SJCRH30 (cell line): ENCODE data around the gene CACNA1D. TPM values are rescaled to one million over a fixed set of nuclear protein-coding genes. Genes with fewer than 3 reads are reported as not detected.
A peak's percentile ranks its signal among the peaks of the same experiment; 100 is the strongest.

Experiments used
- DNase-seq, 2 experiments: peaks; one replicate each; pipeline ENCODE4 v3.0.0-alpha.2; 2015 to 2020
- H3K27ac ChIP-seq: fragments of 250-450 bp; sonication (Bioruptor Pico); 2 replicates; pipeline ENCODE4 v1.5.1; 2020; ENCODE audit warnings: mild to moderate bottlenecking, moderate library complexity
- H3K27me3 ChIP-seq: fragments of 250-450 bp; sonication (Bioruptor Pico); 2 replicates; pipeline ENCODE4 v1.5.1; 2020; ENCODE audit warnings: mild to moderate bottlenecking, moderate library complexity
- H3K36me3 ChIP-seq: fragments of 250-450 bp; sonication (Bioruptor Pico); 2 replicates; pipeline ENCODE4 v1.5.1; 2020; ENCODE audit warnings: mild to moderate bottlenecking, moderate library complexity
- H3K4me1 ChIP-seq: fragments of 250-450 bp; sonication (Bioruptor Pico); 2 replicates; pipeline ENCODE4 v1.5.1; 2020; ENCODE audit warnings: mild to moderate bottlenecking, moderate library complexity
- H3K4me3 ChIP-seq: fragments of 250-450 bp; sonication (Bioruptor Pico); 2 replicates; pipeline ENCODE4 v1.5.1; 2020; ENCODE audit warnings: mild to moderate bottlenecking, moderate library complexity
- H3K9me3 ChIP-seq: fragments of 250-450 bp; sonication (Bioruptor Pico); replicated peaks from 2 replicates; pipeline ENCODE4 v1.5.1; 2020; ENCODE audit warnings: mild to moderate bottlenecking, moderate library complexity
- total RNA-seq: library from RNA; depleted of rRNA; stranded (reverse); fragments of >200 nt; shearing (Covaris generic); gene quantifications from 2 replicates; pipeline ENCODE4 v1.2.3, GENCODE V29; 2014

The CACNA1D gene
- total RNA-seq, 1 experiment from 2014 or later = not detected

DNA sequence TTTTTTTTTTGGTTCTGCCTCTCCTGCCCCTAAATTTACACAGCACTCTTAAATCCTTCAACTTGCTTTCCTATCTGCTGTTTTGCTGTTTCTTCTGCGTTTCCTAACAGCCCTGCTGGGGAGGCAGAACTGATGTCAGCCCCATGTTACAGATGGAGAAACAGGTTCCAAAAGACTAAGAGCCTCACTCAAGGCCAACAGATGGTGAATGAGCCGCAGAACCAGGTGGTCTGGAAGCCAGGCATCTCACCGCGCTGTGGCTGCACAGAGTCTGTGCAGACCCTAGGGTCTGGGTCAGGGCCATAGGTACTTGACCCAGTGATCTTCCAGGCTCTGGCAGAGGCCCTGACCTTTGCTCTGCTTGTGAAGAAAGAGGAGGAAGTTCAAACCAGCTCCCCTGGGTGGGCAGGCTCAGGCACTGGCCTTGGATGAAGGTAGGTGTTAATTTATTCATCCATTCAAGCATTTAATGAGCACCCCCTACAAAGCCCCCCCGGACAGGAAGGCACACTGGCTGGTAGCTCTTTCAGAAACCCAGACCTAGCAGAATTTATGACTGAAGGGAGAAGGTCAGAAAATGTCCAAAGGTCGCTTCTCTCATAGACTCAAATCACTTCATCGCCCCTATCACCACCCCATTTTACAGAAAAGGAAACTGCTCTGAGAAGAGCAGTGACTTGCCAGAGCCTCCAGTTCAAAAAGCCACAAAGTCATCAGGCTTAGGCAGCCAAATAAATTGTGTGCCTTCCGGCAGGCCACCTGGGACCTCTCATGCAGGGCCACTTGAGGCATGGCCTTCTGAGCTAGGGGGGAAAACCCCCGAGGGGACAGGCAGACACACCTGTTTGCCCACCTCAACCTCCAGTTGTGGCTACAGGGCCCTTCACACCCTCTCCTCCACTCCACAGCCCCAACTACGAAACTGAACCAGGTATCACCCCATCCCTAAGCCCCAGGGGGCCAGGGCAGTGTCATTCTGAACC, 349.1 kb downstream of the CACNA1D start:
- H3K4me1 ChIP-seq = no peaks in the 10 kb centered on the region
- no peaks in the 10 kb centered on the region for H3K9me3 ChIP-seq
- no peak for DNase-seq
- no peaks in the 10 kb centered on the region for H3K36me3 ChIP-seq
- H3K27ac ChIP-seq = no peak overlapping the region
- no peak overlapping the region for H3K4me3 ChIP-seq
- no peaks in the 10 kb centered on the region for H3K27me3 ChIP-seq

DNA sequence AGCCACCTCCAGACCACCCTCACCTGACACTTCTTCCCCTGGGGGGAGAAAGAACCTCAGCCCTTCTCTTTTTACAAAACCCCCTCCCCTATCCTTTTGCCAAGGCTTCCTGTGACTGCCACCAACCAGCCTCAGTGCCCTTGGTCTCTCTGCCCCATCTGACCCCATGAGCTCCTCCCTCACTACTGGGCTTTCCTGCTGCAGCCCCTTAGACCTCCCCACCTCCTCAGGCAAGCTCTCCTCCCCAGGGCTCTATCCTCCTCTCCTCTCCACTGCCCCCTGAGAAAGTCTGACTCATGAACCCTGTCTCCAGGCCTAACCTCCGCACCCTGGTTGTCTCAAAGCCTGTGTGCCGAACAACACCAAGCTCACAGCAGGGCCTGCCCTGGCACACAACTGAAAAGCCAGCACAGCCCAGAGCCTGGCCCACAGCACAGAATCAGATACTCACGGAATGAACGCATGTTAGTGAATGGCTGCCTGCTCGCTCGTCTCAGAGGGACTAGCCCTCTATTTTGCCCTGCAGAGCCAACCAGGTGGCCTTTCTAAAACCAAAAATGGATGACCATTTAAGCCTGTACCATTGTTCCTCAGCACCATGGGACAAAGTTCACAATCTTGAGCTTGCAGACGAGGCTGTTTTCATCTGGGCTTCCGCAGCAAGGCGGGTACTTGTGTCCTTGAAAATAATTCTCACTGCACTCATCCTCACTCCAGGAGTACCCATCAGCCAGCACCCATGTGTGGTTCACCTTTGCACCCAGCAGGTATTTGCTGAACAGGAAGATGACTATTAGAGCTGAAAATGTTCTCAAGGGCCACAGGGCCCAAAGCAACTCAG, 350.1 kb downstream of the CACNA1D start:
- H3K4me3 ChIP-seq = no peak overlapping the region
- H3K36me3 ChIP-seq = no peaks in the 10 kb centered on the region
- DNase-seq = no peak
- no peaks in the 10 kb centered on the region for H3K27me3 ChIP-seq
- H3K9me3 ChIP-seq = no peaks in the 10 kb centered on the region
- no peak overlapping the region for H3K27ac ChIP-seq
- no peaks in the 10 kb centered on the region for H3K4me1 ChIP-seq

DNA sequence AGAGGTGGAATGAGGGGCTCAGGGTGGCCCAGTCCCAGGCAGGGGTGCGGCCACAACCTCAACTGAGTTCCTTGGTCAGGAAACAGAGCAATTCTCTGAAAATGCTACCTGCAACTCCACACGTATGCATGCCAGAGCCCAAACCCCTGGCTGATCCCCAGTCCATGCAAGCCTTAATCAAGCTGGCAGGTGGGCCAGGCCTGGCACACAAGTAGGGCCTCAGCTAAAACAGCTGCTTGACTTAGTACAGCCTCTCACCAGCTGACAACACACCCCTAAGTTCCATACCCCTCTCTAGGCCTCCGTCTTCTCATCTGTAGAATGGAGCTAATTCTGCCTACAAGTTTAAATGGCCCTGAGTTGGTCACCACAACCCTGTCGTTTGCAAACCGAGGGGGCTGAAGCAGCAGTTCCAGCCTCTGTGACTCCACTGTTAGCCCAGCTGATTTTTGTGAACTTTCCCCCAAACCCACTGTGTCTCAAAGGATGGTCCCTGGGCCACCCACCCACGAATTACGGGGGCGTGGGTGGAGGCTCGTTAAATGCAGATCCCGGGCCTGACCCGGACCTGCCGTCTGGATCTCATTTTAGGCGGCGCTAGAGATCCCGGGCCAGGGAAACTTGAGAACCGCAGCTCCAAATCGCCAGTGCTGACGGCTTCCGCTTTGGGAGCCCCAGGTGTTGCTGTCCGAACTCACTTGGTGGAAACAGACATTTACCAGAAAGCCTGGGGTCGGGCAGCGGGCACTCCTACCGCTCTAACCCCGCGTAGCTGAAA, 350.9 kb downstream of the CACNA1D start:
- Histone ChIP-seq H3K9me3 (no peaks in the 10 kb centered on the region), H3K4me1 (no peaks in the 10 kb centered on the region), H3K4me3 (no peak overlapping the region), H3K27ac (no peak overlapping the region), H3K27me3 (no peaks in the 10 kb centered on the region), H3K36me3 (no peaks in the 10 kb centered on the region)
- no peak for DNase-seq

DNA sequence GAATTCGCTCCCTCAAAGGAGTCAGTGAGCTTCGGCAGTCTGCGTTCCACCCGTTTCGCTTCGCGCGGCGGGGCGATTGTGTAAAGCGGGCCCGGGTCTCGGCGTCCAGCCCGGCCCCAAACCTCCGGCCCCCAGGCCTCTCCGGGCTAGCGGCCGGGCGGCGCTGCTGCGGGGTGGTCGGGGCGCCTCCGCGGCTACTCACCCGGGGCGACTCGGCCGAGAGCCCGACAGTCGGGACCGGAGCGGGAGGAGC, 351.4 kb downstream of the CACNA1D start:
- Histone ChIP-seq H3K36me3 (no peaks in the 10 kb centered on the region), H3K4me3 (no peak overlapping the region), H3K4me1 (no peaks in the 10 kb centered on the region), H3K27ac (no peak overlapping the region), H3K27me3 (no peaks in the 10 kb centered on the region), H3K9me3 (no peaks in the 10 kb centered on the region)
- no peak for DNase-seq

DNA sequence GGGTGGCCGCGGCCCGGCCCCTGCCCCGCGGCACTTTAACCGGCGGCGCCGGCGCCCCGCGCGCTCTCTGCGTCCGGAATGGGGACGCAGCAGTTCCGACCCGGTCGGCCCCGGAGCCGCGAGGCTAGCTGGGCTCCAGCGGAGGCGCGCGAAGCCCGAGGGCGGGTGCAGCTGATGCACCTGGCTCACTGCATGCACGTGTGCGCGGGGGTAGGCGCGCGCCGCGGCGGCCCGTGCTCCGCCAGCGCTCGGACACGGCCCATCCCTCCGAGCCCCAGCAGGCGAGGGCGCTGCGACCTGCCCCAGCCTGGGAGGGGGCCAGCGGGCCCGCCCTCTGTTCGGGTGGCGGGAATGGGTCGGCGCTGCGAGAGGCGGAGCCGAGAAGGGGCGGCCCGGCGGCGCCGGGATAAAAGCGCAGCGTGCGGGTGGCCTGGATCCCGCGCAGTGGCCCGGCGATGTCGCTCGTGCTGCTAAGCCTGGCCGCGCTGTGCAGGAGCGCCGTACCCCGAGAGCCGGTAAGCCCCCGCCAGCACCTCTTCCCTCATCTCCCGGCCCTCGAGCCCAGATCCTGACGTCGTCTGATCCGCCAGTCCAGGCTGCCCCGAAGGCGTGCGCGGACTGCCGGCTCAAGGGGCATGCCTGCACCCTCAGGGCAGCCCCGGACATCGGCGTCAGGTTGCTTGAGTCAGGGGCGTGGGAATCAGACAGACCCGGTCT, 351.9 kb downstream of the CACNA1D start, which contains the start of the genes CHDH and IL17RB:
Gene CHDH (minus strand): TSS at position 286 of the 717 bp plus-strand sequence. CDS start 22,411 bp downstream, outside the sequence.
Gene IL17RB (plus strand): TSS at position 435 of the 717 bp plus-strand sequence. CDS start 21 bp downstream, at position 456.
- no peaks in the 10 kb centered on the region for H3K4me1 ChIP-seq
- H3K27ac ChIP-seq = no peak within 1 kb of the TSS
- no peak within 1 kb of the TSS for H3K4me3 ChIP-seq
- H3K36me3 ChIP-seq = no peaks in the 10 kb centered on the region
- H3K9me3 ChIP-seq = no peaks in the 10 kb centered on the region
- no peak for DNase-seq
- H3K27me3 ChIP-seq = no peaks in the 10 kb centered on the region

DNA sequence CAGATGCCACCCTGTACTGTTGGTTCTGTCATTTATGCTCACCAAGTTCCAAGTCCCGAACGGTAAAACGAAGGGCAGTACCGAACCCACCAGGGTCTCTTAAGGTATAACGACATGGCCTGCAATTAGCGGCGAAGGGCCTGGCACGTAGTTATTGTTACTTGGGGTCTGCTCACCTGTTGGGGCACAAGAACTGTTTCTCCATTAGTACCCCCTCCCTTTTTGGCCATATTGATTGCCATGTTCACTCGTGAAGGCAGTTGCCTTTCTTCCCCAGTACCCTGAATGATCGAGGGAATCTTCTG, 352.4 kb downstream of the CACNA1D start:
- Histone ChIP-seq H3K27me3 (no peaks in the 10 kb centered on the region), H3K36me3 (no peaks in the 10 kb centered on the region), H3K27ac (no peak overlapping the region), H3K4me1 (no peaks in the 10 kb centered on the region), H3K9me3 (no peaks in the 10 kb centered on the region), H3K4me3 (no peak overlapping the region)
- DNase-seq = no peak

DNA sequence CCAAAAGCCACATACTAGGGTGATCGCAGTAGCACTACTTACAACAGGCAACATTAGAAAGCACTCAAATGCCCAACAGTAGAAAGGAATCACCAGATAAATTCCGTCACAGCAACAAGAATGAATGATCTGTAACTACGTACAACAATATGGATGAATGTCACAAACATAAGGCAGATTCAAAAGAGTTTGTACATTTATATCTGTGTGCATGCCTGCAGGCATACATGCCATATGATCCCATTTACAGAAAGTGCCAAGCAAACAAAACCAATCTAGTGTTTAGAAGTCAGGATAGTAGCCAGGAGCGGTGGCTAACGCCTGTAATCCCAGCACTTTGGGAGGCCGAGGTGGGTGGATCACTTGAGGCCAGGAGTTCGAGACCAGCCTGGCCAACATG, 355.5 kb downstream of the CACNA1D start:
- no peaks in the 10 kb centered on the region for H3K4me1 ChIP-seq
- H3K36me3 ChIP-seq = no peaks in the 10 kb centered on the region
- no peak for DNase-seq
- no peaks in the 10 kb centered on the region for H3K27me3 ChIP-seq
- no peak overlapping the region for H3K4me3 ChIP-seq
- H3K9me3 ChIP-seq = no peaks in the 10 kb centered on the region
- H3K27ac ChIP-seq = no peak overlapping the region

DNA sequence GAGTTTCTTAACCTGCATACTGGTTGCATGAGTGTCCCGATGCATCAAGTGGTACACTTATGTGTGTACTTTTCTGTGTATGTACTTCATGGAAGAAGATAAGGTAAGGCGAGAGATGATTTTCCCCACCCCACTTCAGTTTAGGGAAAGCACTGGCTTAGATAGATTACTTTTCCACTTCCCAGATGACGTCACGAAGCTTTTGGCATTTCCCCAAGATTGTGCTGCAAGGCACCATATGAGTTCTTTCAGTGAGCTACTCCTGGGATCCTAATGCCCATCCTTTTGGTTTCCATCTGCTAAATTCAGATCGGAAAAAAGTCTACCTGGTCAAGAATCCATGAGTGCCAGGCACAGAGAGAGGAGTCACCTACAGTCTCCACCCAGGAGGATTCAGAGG, 356.5 kb downstream of the CACNA1D start:
- Histone ChIP-seq H3K4me1 (no peaks in the 10 kb centered on the region), H3K9me3 (no peaks in the 10 kb centered on the region), H3K27ac (no peak overlapping the region), H3K36me3 (no peaks in the 10 kb centered on the region), H3K4me3 (no peak overlapping the region), H3K27me3 (no peaks in the 10 kb centered on the region)
- DNase-seq = peak in 1 of 2 experiments; percentile 36

DNA sequence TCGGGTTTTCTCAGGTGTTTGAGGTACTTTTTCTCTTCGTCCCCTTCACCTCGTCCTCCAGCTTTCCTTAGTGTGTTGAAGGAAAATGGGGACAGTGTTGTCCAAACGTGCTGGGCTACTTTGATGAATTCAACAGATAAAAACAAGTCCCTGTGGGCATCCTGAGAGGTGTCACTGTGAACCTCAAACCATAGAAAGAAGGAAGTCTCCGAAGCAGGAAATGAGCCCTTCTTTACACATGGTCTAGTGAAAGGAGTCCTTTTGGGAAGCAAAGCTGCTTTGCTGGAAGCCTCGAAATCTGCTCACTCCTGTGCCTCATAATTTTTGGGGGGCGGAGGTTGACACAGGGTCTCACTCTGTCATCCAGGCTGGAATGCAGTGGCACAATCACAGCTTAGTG, 362.6 kb downstream of the CACNA1D start:
- Histone ChIP-seq H3K27me3 (no peaks in the 10 kb centered on the region), H3K4me3 (no peak overlapping the region), H3K4me1 (no peaks in the 10 kb centered on the region), H3K27ac (no peak overlapping the region), H3K36me3 (no peaks in the 10 kb centered on the region), H3K9me3 (no peaks in the 10 kb centered on the region)
- no peak for DNase-seq

DNA sequence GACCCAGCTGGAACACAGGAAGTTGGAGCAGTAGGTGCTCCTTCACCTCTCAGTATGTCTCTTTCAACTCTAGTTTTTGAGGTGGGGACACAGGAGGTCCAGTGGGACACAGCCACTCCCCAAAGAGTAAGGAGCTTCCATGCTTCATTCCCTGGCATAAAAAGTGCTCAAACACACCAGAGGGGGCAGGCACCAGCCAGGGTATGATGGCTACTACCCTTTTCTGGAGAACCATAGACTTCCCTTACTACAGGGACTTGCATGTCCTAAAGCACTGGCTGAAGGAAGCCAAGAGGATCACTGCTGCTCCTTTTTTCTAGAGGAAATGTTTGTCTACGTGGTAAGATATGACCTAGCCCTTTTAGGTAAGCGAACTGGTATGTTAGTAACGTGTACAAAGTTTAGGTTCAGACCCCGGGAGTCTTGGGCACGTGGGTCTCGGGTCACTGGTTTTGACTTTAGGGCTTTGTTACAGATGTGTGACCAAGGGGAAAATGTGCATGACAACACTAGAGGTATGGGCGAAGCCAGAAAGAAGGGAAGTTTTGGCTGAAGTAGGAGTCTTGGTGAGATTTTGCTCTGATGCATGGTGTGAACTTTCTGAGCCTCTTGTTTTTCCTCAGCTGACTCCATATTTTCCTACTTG, 363.8 kb downstream of the CACNA1D start:
- H3K27ac ChIP-seq = no peak overlapping the region
- no peaks in the 10 kb centered on the region for H3K36me3 ChIP-seq
- no peaks in the 10 kb centered on the region for H3K9me3 ChIP-seq
- DNase-seq = no peak
- H3K4me1 ChIP-seq = no peaks in the 10 kb centered on the region
- no peaks in the 10 kb centered on the region for H3K27me3 ChIP-seq
- no peak overlapping the region for H3K4me3 ChIP-seq

DNA sequence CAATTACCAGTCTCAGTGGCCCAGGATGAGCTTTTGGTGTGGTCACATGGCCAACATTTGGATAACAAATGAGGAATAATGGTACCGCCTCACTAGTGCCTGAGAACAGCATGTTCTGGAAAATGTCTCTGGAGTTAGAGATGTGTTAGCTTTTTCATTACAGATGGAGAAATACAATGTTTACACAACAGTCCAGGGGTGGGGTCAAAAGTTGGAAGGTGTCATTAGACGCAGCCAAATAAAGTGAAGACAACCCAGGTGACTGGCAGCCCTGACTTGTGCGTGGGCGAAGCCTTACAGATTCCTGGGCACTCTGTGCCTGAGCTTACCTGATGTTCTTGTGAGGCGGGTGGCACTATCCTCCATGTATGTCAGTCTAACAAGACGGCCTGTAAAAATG, 364.8 kb downstream of the CACNA1D start:
- Histone ChIP-seq H3K4me3 (no peak overlapping the region), H3K27ac (no peak overlapping the region), H3K36me3 (no peaks in the 10 kb centered on the region), H3K27me3 (no peaks in the 10 kb centered on the region), H3K4me1 (no peaks in the 10 kb centered on the region), H3K9me3 (no peaks in the 10 kb centered on the region)
- DNase-seq = no peak

DNA sequence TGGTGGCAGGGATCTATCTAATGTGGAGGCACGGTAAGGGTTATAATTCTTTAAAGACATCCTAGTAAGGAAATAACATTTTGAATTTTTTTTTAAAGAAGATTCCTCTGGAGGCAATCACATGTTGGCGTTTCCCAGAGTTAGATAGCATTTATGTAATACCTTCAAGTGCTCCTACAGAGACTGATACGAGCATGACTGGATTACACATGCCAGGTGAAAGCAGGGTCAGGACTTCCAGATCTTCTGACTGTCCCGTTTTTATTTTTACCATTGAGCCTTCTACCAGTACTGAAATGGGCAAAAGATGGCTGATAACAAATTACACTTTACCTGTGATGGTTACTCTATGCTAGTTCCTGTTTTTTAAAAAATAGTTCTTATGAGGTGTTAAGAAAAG, 365.8 kb downstream of the CACNA1D start:
- no peak for DNase-seq
- Histone ChIP-seq H3K4me3 (no peak overlapping the region), H3K9me3 (no peaks in the 10 kb centered on the region), H3K4me1 (no peaks in the 10 kb centered on the region), H3K27ac (no peak overlapping the region), H3K27me3 (no peaks in the 10 kb centered on the region), H3K36me3 (0 out of 2 replicates have a peak, but pooled peaks cover 1% of the 10 kb centered on the region)

DNA sequence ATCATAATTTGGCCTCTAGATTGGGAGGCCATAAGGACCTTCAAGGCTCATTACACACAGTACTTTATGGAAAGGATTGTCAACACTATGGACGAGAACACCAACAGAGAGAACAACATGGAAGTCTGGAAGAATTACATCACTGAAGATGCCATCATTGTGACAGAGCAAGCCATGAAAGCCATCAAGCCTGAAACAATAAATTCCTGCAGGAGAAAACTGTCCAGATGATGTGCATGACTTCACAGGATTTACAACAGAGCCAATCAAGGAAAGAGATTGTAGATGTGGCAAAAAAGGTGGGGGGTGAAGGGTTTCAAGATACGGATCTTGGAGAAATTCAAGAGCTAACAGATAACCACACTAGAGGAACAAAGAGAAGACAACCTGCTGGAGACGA, 367.8 kb downstream of the CACNA1D start:
- Histone ChIP-seq H3K36me3 (peaks cover 11% of the 10 kb centered on the region), H3K4me1 (no peaks in the 10 kb centered on the region), H3K27me3 (no peaks in the 10 kb centered on the region), H3K4me3 (no peak overlapping the region), H3K27ac (no peak overlapping the region), H3K9me3 (no peaks in the 10 kb centered on the region)
- no peak for DNase-seq

DNA sequence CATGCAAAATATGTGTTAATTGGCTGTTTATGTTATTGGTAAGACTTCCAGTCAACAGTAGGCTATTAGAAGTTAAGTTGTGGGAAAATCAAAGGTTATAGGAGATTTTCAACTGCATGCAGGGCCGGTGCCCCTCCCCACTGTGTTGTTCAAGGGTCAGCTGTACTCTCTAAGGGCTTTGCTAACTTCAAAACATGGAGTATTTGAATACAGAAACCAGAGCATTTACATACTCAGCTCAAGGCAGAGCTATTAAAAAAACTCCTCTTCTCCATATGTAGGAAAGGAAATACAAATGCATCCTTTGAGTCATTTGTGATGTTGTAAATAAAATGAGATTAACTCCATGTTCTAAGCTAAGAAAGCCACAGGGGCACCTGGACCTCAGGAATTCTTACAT, 368.7 kb downstream of the CACNA1D start:
- H3K9me3 ChIP-seq = no peaks in the 10 kb centered on the region
- no peaks in the 10 kb centered on the region for H3K4me1 ChIP-seq
- peaks cover 16% of the 10 kb centered on the region for H3K36me3 ChIP-seq
- H3K27me3 ChIP-seq = no peaks in the 10 kb centered on the region
- no peak overlapping the region for H3K4me3 ChIP-seq
- H3K27ac ChIP-seq = no peak overlapping the region
- DNase-seq = no peak
